Activated CD8-positive, alpha-beta memory T cell treated with anti-CD3 and anti-CD28 coated beads for 48 hours (primary cell): ENCODE measurements around the gene GFRAL.
"Not testable (repeated sequence)": the region's sequence is repeated elsewhere in the genome, so short reads cannot be mapped to it uniquely, and the experiment has no call there.

Source experiments
- DNase-seq, 3 experiments: peaks; one replicate each; pipeline ENCODE4 v3.0.0-alpha.2; 2020; ENCODE audit warnings: low read depth in 2 of 3, low spot score in 2 of 3

Gene GFRAL, protein sequence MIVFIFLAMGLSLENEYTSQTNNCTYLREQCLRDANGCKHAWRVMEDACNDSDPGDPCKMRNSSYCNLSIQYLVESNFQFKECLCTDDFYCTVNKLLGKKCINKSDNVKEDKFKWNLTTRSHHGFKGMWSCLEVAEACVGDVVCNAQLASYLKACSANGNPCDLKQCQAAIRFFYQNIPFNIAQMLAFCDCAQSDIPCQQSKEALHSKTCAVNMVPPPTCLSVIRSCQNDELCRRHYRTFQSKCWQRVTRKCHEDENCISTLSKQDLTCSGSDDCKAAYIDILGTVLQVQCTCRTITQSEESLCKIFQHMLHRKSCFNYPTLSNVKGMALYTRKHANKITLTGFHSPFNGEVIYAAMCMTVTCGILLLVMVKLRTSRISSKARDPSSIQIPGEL

DNA sequence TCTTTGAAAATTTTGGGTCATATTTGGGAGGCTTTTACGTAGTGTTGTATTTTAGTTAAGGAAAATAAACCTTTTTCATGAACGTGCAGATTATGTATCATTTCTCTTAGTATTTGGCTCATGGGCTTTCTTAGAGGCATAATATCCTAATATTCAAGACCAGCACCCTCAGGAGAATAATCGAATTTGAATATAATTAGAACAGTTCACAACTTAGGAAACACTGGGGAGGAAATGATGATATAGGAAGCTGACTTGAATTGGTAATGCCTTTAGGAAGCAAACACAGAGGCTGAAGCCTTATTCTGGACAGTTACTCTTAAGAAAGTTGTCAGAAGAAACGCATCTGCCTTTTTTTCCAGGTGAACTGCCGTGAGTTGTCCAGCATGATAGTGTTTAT is at the start of gene GFRAL:
TSS of gene GFRAL (plus strand) at position 301 of the 400 bp plus-strand sequence. CDS start at position 387, 86 bp downstream.
- no peak for DNase-seq

DNA sequence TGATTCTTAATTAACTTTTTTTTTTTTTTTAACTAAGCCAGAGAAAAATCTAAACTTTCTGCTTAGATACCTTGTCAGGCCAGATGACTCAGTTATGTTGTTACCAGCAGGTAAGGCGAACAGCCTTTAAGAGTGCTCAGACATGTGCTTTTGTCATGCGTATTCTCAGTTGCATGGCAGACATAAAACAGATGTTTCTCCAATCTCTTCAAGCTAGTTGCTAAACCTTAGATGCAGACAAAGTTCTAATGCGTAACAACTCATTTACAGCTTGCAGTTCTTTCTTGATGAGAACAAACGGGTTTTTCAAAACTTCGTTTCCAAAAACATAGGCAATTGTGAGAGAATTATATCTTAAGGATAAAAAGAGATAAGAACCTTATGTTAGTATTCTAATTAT is 49.6 kb upstream of the GFRAL start:
- DNase-seq, result no peak

DNA sequence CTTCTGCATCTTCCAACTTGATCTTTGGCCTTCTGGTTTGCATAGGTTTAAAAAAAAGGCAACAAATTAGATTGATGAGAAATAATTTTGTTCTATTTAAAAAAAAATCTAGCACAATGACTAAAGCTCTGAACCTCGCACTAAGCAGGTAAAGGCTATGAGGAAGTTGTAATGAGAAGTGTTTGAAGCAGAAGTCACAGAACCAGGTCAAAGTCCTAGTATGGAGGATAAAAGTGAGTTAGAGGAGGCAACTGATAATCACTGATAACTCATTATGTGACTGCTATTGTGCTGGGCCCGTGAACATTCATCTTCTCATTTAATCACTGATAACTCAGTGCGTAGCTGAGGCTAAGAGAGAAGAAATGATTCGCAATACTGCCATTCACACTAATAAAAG is 46.1 kb upstream of the GFRAL start:
- DNase-seq, result no peak

DNA sequence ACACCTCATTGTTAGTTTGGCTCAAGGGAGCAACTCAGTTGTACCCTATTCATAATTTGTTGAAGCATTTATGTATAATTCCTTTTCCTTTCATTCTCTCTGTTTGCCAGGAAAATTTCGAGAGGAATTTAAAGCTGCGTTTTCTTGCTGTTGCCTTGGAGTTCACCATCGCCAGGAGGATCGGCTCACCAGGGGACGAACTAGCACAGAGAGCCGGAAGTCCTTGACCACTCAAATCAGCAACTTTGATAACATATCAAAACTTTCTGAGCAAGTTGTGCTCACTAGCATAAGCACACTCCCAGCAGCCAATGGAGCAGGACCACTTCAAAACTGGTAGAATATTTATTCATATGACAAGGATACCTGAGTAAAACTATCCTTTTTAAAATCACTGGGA is 45.2 kb upstream of the GFRAL start:
- DNase-seq, result no peak

DNA sequence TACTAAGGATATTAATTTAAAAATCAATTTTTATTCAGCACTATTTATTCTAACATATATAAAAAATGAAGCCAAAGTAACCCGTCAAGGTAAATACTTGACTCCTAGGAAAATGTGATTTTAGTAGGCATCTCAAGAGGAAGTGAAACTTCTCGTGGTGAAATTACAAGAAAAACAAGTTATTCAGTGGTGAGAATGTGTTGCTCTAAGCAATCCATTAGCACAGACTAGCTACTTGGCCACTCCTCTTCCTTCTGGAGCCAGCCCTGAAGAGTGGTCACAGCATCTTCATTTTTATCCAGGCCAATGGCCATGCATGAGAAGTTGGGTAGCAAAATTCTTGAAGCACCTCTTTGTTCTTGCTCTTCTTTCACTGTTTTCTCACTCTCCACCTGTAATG is 40.4 kb upstream of the GFRAL start:
- no peak for DNase-seq

DNA sequence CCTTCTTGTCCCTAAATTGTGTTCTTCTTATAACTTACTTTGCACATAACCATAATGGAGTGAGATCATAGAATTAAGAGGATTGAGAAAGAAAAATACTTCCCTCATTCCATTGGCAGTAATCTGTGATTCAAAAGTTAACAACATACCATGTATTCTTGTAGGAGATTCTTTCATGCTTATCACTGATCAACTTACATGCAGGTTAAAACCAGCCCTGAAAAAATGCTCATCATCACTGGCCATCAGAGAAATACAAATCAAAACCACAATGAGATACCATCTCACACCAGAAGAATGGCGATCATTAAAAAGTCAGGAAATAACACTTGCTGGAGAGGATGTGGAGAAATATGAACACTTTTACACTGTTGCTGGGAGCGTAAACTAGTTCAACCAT is 36.5 kb upstream of the GFRAL start:
- DNase-seq, result no peak

DNA sequence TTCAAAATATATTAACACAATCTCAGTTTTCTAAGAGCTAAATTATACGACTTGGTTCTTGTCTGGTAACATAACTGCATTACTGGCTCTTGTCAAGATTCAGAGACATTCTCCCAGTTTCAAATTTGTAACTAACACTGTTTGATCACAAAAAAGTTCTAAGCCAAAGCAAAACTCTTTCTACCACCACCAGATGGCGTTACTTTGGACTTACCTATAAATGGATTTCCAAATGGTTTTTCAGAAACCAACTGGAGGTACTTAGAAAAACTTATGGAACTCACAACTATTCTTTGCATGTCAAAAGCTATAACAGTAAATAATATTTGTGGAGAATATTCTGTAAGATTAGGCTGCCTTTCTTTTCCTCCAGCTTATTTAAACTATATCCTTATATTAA is 34.2 kb upstream of the GFRAL start:
- no peak for DNase-seq

DNA sequence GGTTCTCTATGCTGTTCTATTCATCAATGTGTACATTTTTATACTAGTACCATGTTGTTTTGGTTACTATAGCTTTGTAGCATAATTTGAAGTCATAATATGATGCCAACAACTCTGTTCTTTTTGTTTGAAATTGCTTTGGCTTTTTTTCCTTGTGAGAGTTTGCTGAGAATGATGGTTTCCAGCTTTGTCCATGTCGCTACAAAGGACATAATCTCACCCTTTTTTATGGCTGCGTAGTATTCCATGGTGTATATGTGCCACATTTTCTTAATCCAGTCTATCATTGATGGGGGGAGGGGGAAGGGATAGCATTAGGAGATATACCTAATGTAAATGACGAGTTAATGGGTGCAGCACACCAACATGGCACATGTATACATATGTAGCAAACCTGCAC is 30.1 kb upstream of the GFRAL start:
- not testable (repeated sequence) for DNase-seq

DNA sequence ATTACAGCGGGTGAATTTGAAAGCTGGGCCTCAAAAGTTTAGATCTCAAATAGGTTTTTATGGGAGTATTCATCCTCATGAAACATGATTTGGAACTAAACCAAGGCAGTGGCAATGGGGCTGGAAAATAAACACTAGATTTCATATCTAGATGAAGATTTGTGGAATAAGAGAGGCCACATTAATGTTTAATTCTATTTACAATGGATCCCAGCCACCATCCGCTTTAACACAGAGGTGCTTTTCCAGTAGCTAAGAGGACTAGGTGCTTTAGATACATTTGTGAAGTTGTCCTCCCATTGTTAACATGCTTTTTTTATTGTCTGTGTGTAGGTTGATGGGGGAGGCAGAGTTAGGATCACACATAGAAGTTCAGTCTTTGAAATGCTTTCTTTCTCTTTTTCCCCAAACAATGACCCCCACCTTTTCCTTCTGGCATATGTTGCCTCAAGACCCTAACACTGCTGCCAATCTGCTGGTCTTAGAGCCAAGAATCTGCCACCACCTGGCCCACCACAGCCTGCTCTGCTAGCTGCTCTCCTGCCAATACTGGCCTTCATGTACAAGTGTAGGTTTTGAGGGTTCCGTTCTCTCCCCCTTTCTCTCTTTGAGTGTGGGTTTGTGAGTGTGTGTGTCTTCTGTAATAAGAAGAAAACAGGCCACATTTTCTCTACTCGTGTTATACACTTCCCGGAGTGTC is 27.8 kb upstream of the GFRAL start:
- DNase-seq, result no peak

DNA sequence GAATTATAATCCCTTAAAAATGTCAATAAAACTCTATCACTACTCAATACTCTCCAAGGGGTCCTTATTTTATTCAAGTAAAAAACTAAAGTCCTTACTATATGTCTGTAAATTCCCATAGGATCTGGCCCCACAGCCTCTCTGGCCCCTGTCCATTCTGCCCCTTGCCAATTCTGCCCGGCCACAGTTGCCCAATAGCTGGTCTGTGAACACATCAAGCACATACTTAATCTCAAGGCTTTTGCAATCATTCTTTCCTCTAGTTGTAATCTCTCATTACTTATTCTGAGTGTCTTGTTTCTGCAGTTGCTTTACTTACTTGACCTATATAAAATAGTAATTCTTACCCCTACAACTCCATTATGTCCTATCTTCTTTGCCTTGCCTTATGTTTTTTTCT is 22.5 kb upstream of the GFRAL start:
- no peak for DNase-seq

DNA sequence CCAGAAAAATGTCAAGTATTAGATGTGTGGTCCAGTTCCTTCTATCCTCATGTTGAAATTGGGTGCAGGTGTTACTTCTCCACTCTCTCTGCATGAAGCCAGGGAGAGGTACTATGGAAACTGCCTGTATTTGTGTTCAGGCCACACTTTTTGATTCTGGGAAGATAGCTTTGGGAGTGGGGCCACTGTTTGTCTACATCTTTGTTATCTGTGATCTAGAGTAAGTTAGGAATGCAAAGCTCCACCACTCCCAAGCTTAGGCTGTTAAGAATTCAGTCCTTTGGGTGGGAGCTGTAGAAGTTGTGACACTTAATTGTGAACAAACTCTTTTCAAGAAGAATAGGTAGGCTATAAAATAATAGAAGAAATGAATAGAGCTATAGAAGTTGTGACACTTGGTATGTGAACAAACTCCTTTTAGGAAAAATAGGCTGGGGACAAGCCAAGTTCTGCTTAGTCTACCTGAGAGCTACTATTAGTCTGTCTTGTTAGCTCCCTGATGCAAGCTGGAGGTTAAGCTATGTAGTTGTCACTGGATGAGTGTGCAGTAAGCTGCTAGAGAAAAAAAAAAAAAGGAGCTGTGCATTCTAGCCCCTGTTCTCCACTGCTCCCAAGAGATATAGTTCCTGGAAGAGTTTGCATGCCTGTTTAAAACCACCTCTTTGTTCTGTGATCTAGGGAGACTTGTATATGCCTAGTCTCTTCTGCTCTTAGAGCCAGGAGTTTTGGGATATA is 7.1 kb upstream of the GFRAL start:
- DNase-seq, result no peak

DNA sequence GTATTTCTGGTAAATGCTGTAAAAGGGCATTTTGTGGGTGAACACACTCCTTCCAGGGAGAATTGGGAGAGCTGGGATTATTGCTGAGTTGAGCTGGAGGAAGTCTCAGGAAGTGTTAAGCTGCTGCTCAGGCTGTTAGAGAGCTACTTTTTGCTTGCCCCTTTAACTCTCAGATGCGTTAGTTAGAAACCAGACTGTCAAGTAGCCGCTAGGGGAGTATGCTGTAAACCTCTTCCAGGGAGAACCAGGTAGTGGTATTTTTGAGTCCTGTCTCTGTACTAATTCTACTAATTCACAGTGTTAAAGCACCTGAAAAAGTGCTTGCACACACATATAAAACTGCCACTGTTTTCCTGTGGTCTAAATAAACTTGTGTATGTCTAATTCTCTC is 6.6 kb upstream of the GFRAL start:
- DNase-seq, result no peak

DNA sequence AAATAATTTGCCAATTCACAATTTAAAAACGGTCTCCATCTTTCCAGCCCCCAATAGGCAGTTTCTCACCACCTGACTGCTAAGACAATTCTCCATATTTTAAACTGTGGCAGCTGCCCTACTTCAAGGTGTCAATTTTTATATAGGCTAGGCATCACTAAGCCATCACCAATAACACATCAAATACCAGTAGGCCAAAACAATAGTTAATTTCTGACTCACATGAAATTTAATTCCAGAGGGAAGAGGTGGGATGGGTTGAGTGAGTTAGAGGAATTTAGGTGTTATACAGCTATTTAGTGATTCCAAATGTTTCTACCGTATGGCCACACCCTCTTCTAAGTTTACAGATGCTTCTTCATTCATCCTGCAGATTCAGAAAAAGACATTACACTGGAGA is 49.9 kb downstream of the GFRAL start:
- no peak for DNase-seq

DNA sequence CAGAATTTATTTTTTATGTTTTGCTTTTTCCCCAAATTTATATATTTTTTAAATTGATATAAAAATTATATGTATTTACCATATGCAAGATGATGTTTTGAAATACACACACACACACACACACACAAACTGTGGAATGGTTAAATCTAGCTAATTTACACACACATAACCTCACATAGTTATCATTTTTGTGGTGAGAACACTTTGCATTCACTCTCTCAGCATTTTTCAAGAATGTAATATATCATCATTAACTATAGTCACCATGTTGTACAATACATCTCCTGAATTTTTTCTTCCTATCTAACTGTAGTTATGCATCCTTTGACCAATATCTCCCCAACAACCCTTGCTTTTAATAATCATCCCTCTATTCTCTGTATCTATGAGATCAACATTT is 52.2 kb downstream of the GFRAL start:
- no peak for DNase-seq

DNA sequence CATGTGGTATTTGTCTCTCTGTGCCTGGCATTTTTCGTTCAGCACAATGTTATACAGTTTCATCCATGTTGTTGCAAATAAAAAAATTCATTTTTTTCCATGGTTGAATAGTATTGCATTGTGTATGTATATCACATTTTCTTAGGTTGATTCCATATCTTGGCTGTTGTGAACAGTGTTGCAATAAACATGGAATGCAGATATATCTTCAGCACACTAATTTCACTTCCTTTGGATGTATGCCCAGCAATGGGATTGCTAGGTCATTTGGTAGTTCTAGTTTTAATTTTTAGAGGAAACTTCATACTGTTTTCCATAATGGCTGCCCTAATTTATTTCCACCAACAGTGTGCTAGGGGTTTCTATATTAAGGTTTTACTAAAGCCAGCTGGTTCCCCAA is 52.6 kb downstream of the GFRAL start:
- DNase-seq, result no peak

DNA sequence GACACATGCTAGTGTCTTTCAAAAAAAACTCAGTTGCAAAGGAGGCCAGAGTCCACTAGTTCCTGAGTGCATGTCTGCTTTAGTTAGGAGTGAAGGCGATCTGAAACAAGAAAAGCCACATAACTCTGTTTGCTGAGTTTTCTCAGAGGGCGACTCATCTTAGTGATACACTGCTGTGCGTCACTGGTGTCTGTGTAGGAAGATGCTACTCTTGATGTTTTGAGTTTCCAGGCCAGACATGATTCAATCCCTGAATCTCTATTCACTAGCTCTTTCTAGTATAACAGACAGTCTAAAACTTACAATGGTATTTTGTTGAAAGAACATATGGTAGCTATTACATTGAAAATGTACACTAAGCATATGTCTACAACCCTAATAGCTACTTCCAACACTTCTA is 60.9 kb downstream of the GFRAL start:
- no peak for DNase-seq

DNA sequence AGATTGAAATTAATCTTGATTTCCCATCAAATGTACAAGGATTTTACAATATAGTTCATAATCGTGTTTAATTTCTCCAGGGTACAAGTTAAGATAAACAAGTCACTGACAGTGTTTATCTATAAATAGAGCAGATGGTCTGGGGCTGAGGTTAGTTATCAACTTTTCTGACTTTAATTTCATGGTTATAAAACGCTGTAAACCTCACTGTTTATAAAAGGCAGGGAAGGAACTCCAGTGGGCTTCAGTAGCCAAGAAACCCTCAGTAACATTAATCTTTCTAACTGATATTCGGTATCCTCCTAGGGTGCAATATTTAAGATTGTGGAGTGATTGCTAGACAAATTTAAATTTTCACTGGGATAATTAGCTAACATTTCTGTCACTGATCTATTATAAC is 68.6 kb downstream of the GFRAL start:
- DNase-seq, result no peak

DNA sequence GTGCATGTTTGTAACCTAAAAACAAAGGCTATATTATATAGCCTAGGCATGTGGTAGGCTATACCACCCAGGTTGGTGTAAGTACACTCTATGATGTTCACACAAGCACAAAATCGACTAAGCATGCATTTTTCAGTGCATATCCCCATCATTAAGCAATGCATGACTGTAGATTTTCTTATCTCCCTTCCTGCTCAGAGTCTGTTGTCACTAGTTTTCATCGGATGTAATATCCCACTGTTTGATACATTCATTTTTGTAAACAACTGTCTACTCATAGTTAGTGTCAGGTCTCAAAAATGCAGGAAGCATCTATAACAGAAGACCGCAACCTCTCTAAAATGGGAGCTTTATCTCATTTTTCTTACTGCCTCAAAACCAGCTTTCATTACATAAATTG is 70.7 kb downstream of the GFRAL start:
- no peak for DNase-seq

DNA sequence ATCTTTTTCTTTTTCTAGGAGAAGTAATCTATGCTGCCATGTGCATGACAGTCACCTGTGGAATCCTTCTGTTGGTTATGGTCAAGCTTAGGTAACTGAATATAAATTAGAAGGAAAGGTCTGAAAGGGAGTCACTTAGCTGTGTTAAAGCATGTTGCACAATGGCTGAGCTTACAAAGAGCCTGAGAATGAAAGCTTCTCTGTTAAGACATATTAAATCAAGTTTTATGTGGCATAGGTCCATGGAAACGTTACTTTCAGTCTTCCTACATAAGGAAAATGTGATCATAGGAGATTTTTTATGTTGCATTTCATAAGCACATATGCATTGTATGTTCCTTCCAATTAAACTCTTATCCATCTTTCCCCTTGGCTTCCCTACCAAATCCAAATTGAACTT is 72.1 kb downstream of the GFRAL start:
- DNase-seq, result no peak

DNA sequence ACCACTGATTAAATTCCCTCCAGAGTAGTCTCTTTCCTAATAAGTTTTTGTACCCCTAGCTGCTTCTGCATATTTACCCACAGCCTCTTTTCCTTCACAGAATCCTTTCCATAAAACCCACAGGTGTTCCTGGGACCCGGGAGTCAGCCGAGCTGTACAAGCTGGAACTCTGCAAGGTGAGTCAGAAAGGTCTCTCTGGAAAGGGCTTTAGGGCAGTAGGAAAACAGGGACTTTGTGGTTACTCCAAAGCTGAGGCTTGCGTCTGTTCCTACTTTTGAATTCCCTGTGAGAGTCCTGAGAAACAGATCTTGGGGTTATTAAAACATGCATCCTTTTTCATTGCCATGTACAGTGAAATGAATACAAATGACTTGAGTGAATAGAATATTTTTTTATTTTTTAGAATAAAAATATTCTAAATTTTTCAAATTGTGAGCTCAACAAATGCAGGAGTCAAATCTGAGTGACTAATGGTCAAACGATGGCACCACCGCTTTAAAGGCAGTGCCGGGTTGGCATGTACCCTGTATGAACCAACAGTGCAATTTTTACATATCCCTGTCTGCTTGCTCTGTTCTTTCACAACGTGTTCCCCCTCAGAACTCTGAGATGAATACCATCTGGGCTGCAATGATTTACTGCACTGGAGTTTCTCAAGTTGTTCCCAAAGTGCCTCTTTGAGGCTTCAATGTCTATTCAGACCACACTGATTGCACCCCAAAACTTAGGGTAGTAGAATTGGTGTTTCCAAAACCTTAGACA is 78.4 kb downstream of the GFRAL start:
- no peak for DNase-seq

DNA sequence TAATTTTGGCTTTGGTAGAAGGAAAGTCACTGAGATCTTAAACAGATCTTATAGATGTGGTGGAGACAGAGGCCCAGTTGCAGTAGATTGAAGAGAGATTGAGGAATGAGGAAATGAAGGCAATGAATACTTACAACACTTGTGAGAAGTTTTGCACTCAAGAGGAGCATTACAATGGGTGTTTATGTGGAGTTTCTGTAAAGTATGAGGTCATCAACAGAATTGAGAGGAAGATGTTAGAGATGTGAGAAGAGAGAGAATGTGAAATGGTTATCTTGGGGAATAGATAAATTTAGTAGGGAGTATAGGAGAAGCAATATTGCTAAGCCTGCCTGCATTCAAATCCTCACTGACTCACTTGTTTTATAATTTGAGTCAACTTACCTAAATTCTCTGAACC is 83.4 kb downstream of the GFRAL start:
- DNase-seq, result no peak
